Upper lobe of right lung (tissue), 1 donor: ENCODE measurements around the gene PRKG1. TPM values are rescaled to one million over a fixed set of nuclear protein-coding genes. Genes with fewer than 3 reads are reported as not detected.
"Not testable (repeated sequence)": the region's sequence is repeated elsewhere in the genome, so short reads cannot be mapped to it uniquely, and the experiment has no call there.

Experiments used
- ATAC-seq: fragments of 200-7000 bp; cut with Tn5 transposase; one replicate; pipeline ENCODE4 v1.9.1; 2020; ENCODE audit warnings: mild to moderate bottlenecking, moderate library complexity
- DNase-seq: peaks from one replicate; pipeline ENCODE4 v3.0.0-alpha.2; 2020
- H3K27ac ChIP-seq: fragments of 200-600 bp; one replicate; pipeline ENCODE4 v1.8.0; 2022
- H3K27me3 ChIP-seq: fragments of 200-600 bp; one replicate; pipeline ENCODE4 v1.8.0; 2022; ENCODE audit warnings: mild to moderate bottlenecking
- H3K36me3 ChIP-seq: fragments of 200-600 bp; one replicate; pipeline ENCODE4 v1.8.0; 2022
- H3K4me1 ChIP-seq: fragments of 200-600 bp; one replicate; pipeline ENCODE4 v1.8.0; 2022
- H3K4me3 ChIP-seq: fragments of 200-600 bp; one replicate; pipeline ENCODE4 v1.8.0; 2022; ENCODE audit warnings: mild to moderate bottlenecking
- H3K9me3 ChIP-seq: fragments of 200-600 bp; one replicate; pipeline ENCODE4 v1.8.0; 2022
- CTCF ChIP-seq: fragments of 200-600 bp; IDR thresholded peaks from one replicate; pipeline ENCODE4 v1.8.0; 2022; ENCODE audit warnings: antibody characterized with exemption
- intact Hi-C: fragments of 100-400 bp; cut with DNase I; formaldehyde crosslinking; loops from one replicate; pipeline ENCODE4 v1.11.0; 2022
- total RNA-seq: library from RNA; stranded (reverse); fragmentation: NEBNext Ultra II Directional; extraction: Animal tissue kit (Norgen Biotek cat#: 25700); gene quantifications from one replicate; pipeline ENCODE4 v1.2.1, GENCODE V29; 2021
- donor health status: DM: no; HTN: yes; CAD: no; lungs with severe emphysema.

PRKG1 gene
- total RNA-seq, 1 donor from 2014 or later, result 30.0 TPM

- intact Hi-C loops, result no loop called here
- peaks cover 4% of the 10 kb centered on the region for H3K4me1 ChIP-seq
- H3K27ac ChIP-seq, result no peak overlapping the region
- DNase-seq (no peak), ATAC-seq (no peak)
- no peaks in the 10 kb centered on the region for H3K27me3 ChIP-seq
- no peaks in the 10 kb centered on the region for H3K9me3 ChIP-seq
- H3K4me3 ChIP-seq, result no peak overlapping the region
- TF ChIP-seq CTCF, result no peak
- no peaks in the 10 kb centered on the region for H3K36me3 ChIP-seq
Observed at GRCh38 chr10:51204066-51204465, 129.8 kb downstream of the PRKG1 start.

GRCh38 chr10:51204701-51205100 is 130.4 kb downstream of the PRKG1 start:
- intact Hi-C loops, result no loop called here

GRCh38 chr10:51206500-51206899 is 132.2 kb downstream of the PRKG1 start:
- Histone ChIP-seq H3K9me3 (no peaks in the 10 kb centered on the region), H3K4me1 (peaks cover 4% of the 10 kb centered on the region), H3K36me3 (no peaks in the 10 kb centered on the region), H3K27ac (no peak overlapping the region), H3K4me3 (no peak overlapping the region), H3K27me3 (no peaks in the 10 kb centered on the region)
- intact Hi-C loops, result no loop called here
- no peak for DNase-seq
- ATAC-seq, result no peak
- no peak for TF ChIP-seq CTCF

More at GRCh38 chr10:51204701-51205100, 130.4 kb downstream of the PRKG1 start:
- Histone ChIP-seq H3K36me3 (no peaks in the 10 kb centered on the region), H3K4me1 (peaks cover 4% of the 10 kb centered on the region), H3K9me3 (no peaks in the 10 kb centered on the region), H3K27ac (no peak overlapping the region), H3K4me3 (no peak overlapping the region), H3K27me3 (no peaks in the 10 kb centered on the region)
- no peak for ATAC-seq
- TF ChIP-seq CTCF, result no peak
- no peak for DNase-seq

GRCh38 chr10:51212937-51213336 is 138.7 kb downstream of the PRKG1 start:
- DNase-seq, H3K27ac ChIP-seq, H3K27me3 ChIP-seq, H3K4me1 ChIP-seq, H3K9me3 ChIP-seq, H3K36me3 ChIP-seq, H3K4me3 ChIP-seq, intact Hi-C loops, ATAC-seq: not testable (repeated sequence)

- H3K27ac ChIP-seq, result no peak overlapping the region
- H3K36me3 ChIP-seq, result no peaks in the 10 kb centered on the region
- no peak for ATAC-seq
- no peaks in the 10 kb centered on the region for H3K4me1 ChIP-seq
- no peak for DNase-seq
- no peaks in the 10 kb centered on the region for H3K27me3 ChIP-seq
- TF ChIP-seq CTCF, result no peak
- intact Hi-C loops, result no loop called here
- H3K9me3 ChIP-seq, result no peaks in the 10 kb centered on the region
- no peak overlapping the region for H3K4me3 ChIP-seq
Observed at GRCh38 chr10:51214207-51215196, 140.2 kb downstream of the PRKG1 start.
